Panc1 (cell line): ENCODE data around the gene KCNA3. TPM values are rescaled to one million over a fixed set of nuclear protein-coding genes. Genes with fewer than 3 reads are reported as not detected.

Experiments used
- ATAC-seq: fragments of 200-7000 bp; cut with Tn5 transposase; 2 replicates; pipeline ENCODE4 v1.9.1; 2020; ENCODE audit warnings: mild to moderate bottlenecking, moderate library complexity
- BruUV-seq: library from RNA; stranded (reverse); fragments of 400-500 nt; replicated peaks from 2 replicates; lab custom pipeline; 2021; lab: Mats Ljungman, UMichigan
- CTCF ChIA-PET: fragments of 300-600 bp; sonication (Branson Sonifier 250); formaldehyde crosslinking; loops from one replicate; lab custom pipeline; 2022; ENCODE audit warnings: antibody characterized with exemption; lab: Charles Lee
- POLR2A ChIA-PET: fragments of 300-600 bp; sonication (Branson Sonifier 250); formaldehyde crosslinking; loops from one replicate; lab custom pipeline; 2022; ENCODE audit warnings: antibody characterized with exemption; lab: Charles Lee
- DNase-seq: peaks from one replicate; pipeline ENCODE4 v3.0.0-alpha.2; 2010; ENCODE audit warnings: low read depth, low spot score
- H3K27ac ChIP-seq: 2 replicates; pipeline ENCODE4 v1.5.1; 2011; ENCODE audit warnings: mild to moderate bottlenecking, low read length, inconsistent platforms
- H3K27me3 ChIP-seq: fragments of 200-500 bp; sonication (Bioruptor generic); 2 replicates; pipeline ENCODE4 v1.6.0; 2014; ENCODE audit warnings: low read length, inconsistent platforms; ENCODE audit not compliant: control insufficient read depth, insufficient read depth
- H3K36me3 ChIP-seq: fragments of 200-500 bp; sonication (Bioruptor generic); 2 replicates; pipeline ENCODE4 v1.5.1; 2014; ENCODE audit warnings: inconsistent platforms, mild to moderate bottlenecking, low read length, moderate library complexity; ENCODE audit not compliant: control insufficient read depth, insufficient read depth
- H3K4me1 ChIP-seq: 2 replicates; pipeline ENCODE4 v1.5.1; 2011; ENCODE audit warnings: inconsistent platforms, mild to moderate bottlenecking, low read length, moderate library complexity; ENCODE audit not compliant: control insufficient read depth, insufficient read depth
- H3K4me3 ChIP-seq, 2 experiments: 2 replicates each; pipeline ENCODE4 v1.5.1; 2011 to 2012; ENCODE audit warnings: low read depth in 2 of 2, low read length in 2 of 2, mild to moderate bottlenecking in 2 of 2, inconsistent platforms in 1 of 2, moderate library complexity in 1 of 2
- H3K9me3 ChIP-seq: fragments of 200-500 bp; sonication (Bioruptor generic); 2 replicates; pipeline ENCODE4 v1.5.1; 2014; ENCODE audit warnings: low read depth, mild to moderate bottlenecking, inconsistent platforms, low read length, moderate library complexity; ENCODE audit not compliant: control insufficient read depth, insufficient read depth
- POLR2AphosphoS5 ChIP-seq: IDR thresholded peaks from 2 replicates; pipeline ENCODE4 v1.6.1; 2012; ENCODE audit warnings: mild to moderate bottlenecking, low read depth, low read length, moderate library complexity
- SIN3A ChIP-seq: IDR thresholded peaks from 2 replicates; pipeline ENCODE4 v1.6.1; 2012; ENCODE audit warnings: low read depth, mild to moderate bottlenecking, low read length, moderate library complexity, borderline replicate concordance; ENCODE audit not compliant: insufficient read depth
- TCF7L2 ChIP-seq: IDR thresholded peaks from 2 replicates; pipeline ENCODE4 v1.6.1; 2011; ENCODE audit warnings: mild to moderate bottlenecking, low read depth, low read length, inconsistent platforms
- in situ Hi-C: cut with HindIII; loops from 2 replicates; pipeline ENCODE4 v1.10.0; 2016; ENCODE audit warnings: low sequenced_read_pairs, low pct_unique_long_range_greater_than_20kb
- intact Hi-C: fragments of 100-400 bp; cut with micrococcal nuclease; formaldehyde crosslinking; loops from one replicate; pipeline ENCODE4 v1.10.0; 2022; ENCODE audit not compliant: unreplicated experiment
- total RNA-seq: library from RNA; stranded (reverse); gene quantifications from one replicate; pipeline ENCODE4 v1.2.1, GENCODE V29; 2021; ENCODE audit not compliant: unreplicated experiment
- TF ChIP-seq, protein P1 (sequence below), 2 experiments: IDR thresholded peaks; 2 replicates each; pipeline ENCODE4 v1.6.1; 2011 to 2012; ENCODE audit warnings: low read depth in 2 of 2, control low read depth in 1 of 2, low read length in 1 of 2, mild to moderate bottlenecking in 1 of 2, moderate library complexity in 1 of 2; ENCODE audit not compliant: insufficient read depth in 1 of 2
- TF ChIP-seq, protein P2 (sequence below): fragments of 450-650 bp; IDR thresholded peaks from 2 replicates; pipeline ENCODE4 v1.5.1; 2017; ENCODE audit warnings: mild to moderate bottlenecking

Gene KCNA3
- total RNA-seq, 1 experiment from 2014 or later, result not detected

DNA sequence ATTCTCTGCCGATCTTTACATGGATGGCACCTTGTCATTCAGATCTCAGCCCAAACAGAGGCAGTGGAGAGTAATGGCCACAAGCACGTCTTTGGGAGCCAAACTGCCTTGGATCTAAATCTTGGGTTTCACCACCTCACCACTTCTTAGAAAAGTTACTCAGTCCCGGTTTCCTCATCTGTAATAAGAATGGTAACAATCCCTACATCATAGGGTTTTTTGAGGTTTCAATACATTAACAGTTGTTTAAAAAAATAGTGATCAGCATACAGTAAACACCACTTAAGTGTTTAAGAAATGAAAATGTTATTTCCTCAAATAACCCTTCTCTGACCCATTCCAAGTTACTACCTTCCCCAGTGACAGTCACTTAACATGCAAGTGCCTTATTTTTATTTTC is 38.5 kb upstream of the KCNA3 start:
- Histone ChIP-seq H3K4me1 (no peaks in the 10 kb centered on the region), H3K27ac (no peak overlapping the region), H3K36me3 (no peaks in the 10 kb centered on the region), H3K27me3 (no peaks in the 10 kb centered on the region), H3K4me3 (no peak overlapping the region), H3K9me3 (no peaks in the 10 kb centered on the region)
- ChIA-PET CTCF (no interaction called here), POLR2A (no interaction called here)
- TF ChIP-seq, protein P1, sequence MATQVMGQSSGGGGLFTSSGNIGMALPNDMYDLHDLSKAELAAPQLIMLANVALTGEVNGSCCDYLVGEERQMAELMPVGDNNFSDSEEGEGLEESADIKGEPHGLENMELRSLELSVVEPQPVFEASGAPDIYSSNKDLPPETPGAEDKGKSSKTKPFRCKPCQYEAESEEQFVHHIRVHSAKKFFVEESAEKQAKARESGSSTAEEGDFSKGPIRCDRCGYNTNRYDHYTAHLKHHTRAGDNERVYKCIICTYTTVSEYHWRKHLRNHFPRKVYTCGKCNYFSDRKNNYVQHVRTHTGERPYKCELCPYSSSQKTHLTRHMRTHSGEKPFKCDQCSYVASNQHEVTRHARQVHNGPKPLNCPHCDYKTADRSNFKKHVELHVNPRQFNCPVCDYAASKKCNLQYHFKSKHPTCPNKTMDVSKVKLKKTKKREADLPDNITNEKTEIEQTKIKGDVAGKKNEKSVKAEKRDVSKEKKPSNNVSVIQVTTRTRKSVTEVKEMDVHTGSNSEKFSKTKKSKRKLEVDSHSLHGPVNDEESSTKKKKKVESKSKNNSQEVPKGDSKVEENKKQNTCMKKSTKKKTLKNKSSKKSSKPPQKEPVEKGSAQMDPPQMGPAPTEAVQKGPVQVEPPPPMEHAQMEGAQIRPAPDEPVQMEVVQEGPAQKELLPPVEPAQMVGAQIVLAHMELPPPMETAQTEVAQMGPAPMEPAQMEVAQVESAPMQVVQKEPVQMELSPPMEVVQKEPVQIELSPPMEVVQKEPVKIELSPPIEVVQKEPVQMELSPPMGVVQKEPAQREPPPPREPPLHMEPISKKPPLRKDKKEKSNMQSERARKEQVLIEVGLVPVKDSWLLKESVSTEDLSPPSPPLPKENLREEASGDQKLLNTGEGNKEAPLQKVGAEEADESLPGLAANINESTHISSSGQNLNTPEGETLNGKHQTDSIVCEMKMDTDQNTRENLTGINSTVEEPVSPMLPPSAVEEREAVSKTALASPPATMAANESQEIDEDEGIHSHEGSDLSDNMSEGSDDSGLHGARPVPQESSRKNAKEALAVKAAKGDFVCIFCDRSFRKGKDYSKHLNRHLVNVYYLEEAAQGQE (IDR thresholded peaks at IDR 0.05; ENCODE audit: insufficient read depth in 1 of 2, low read depth in 2 of 2, low read length in 1 of 2), result no peak
- no peak for TF ChIP-seq POLR2AphosphoS5
- TF ChIP-seq, protein P2, sequence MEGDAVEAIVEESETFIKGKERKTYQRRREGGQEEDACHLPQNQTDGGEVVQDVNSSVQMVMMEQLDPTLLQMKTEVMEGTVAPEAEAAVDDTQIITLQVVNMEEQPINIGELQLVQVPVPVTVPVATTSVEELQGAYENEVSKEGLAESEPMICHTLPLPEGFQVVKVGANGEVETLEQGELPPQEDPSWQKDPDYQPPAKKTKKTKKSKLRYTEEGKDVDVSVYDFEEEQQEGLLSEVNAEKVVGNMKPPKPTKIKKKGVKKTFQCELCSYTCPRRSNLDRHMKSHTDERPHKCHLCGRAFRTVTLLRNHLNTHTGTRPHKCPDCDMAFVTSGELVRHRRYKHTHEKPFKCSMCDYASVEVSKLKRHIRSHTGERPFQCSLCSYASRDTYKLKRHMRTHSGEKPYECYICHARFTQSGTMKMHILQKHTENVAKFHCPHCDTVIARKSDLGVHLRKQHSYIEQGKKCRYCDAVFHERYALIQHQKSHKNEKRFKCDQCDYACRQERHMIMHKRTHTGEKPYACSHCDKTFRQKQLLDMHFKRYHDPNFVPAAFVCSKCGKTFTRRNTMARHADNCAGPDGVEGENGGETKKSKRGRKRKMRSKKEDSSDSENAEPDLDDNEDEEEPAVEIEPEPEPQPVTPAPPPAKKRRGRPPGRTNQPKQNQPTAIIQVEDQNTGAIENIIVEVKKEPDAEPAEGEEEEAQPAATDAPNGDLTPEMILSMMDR, result no peak
- in situ Hi-C loops (no loop called here), intact Hi-C loops (no loop called here)
- no TSS peak for BruUV-seq
- ATAC-seq, result no peak
- no peak for DNase-seq

DNA sequence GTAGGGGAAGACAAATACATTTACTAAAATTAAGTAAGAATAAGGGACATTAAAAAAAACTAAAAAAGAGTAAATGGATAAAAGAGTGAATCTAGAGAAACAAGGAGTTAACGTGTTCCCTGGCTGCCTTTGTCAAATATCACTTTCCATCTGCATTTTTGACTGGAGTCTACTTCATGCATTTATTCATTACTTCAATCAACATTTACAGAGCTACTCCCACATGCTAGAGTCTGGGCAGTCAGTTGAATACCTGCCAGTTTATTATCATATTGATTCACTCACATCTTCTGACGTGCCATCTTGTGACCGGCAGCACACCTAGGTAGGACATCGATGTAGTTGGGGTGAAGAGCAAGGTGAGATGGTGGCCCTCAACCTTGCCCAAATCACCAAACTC is 35.6 kb upstream of the KCNA3 start:
- intact Hi-C loops, result no loop called here

More for the DNA sequence above, 35.6 kb upstream of the KCNA3 start:
- TF ChIP-seq, protein P1 (IDR thresholded peaks at IDR 0.05; ENCODE audit: insufficient read depth in 1 of 2, low read depth in 2 of 2, low read length in 1 of 2), result no peak
- no peak for TF ChIP-seq TCF7L2
- no peak for TF ChIP-seq SIN3A
- TF ChIP-seq POLR2AphosphoS5, result no peak
- TF ChIP-seq, protein P2, result no peak
- Histone ChIP-seq H3K4me3 (no peak overlapping the region), H3K36me3 (no peaks in the 10 kb centered on the region), H3K27ac (no peak overlapping the region), H3K9me3 (no peaks in the 10 kb centered on the region), H3K27me3 (no peaks in the 10 kb centered on the region), H3K4me1 (no peaks in the 10 kb centered on the region)
- no peak for DNase-seq
- POLR2A ChIA-PET, result no interaction called here
- no peak for ATAC-seq
- no TSS peak for BruUV-seq
- in situ Hi-C loops, result no loop called here
- CTCF ChIA-PET, result no interaction called here
